Nephron progenitor cell (in vitro differentiated cells): Measurements from ENCODE around the gene MACC1.

Experiments used
- DNase-seq: peaks from one replicate; pipeline ENCODE4 v3.0.0; 2021
- H3K27ac Mint-ChIP-seq: 2 replicates; pipeline ENCODE4 v1.8.0; 2021; ENCODE audit warnings: mild to moderate bottlenecking, moderate library complexity, mixed read lengths
- H3K27me3 Mint-ChIP-seq: 2 replicates; pipeline ENCODE4 v1.8.0; 2021; ENCODE audit warnings: mild to moderate bottlenecking, low read depth, mixed read lengths; ENCODE audit not compliant: poor library complexity
- H3K36me3 Mint-ChIP-seq: 2 replicates; pipeline ENCODE4 v1.8.0; 2021; ENCODE audit warnings: low read depth, mixed read lengths
- H3K4me1 Mint-ChIP-seq: 2 replicates; pipeline ENCODE4 v1.8.0; 2021; ENCODE audit warnings: mixed read lengths
- H3K4me3 Mint-ChIP-seq: 2 replicates; pipeline ENCODE4 v1.8.0; 2021; ENCODE audit warnings: mild to moderate bottlenecking, moderate library complexity, mixed read lengths
- H3K9me3 Mint-ChIP-seq: 2 replicates; pipeline ENCODE4 v1.8.0; 2021; ENCODE audit warnings: mild to moderate bottlenecking, moderate library complexity, mixed read lengths
- CTCF ChIP-seq: fragments of 200-600 bp; sonication (generic); IDR thresholded peaks from 2 replicates; pipeline ENCODE4 v1.5.0; 2021; ENCODE audit warnings: antibody characterized with exemption

MACC1 gene

GRCh38 chr7:20140291-20141001 is 76.7 kb downstream of the MACC1 start:
- Mint-ChIP-seq H3K4me1 (peaks cover 11% of the 10 kb centered on the region), H3K36me3 (no peaks in the 10 kb centered on the region), H3K27ac (peak overlapping the region; percentile 73), H3K4me3 (no peak overlapping the region), H3K27me3 (no peaks in the 10 kb centered on the region), H3K9me3 (peaks cover 3% of the 10 kb centered on the region)
- no peak for DNase-seq
- TF ChIP-seq CTCF: no peak

GRCh38 chr7:20136647-20137046 is 80.5 kb downstream of the MACC1 start:
- no peak for DNase-seq
- no peak for TF ChIP-seq CTCF
- peaks cover 7% of the 10 kb centered on the region for H3K4me1 Mint-ChIP-seq
- no peaks in the 10 kb centered on the region for H3K36me3 Mint-ChIP-seq
- H3K4me3 Mint-ChIP-seq: no peak overlapping the region
- H3K27me3 Mint-ChIP-seq: no peaks in the 10 kb centered on the region
- H3K27ac Mint-ChIP-seq: no peak overlapping the region
- H3K9me3 Mint-ChIP-seq: peaks cover 3% of the 10 kb centered on the region

GRCh38 chr7:20133803-20134202 is 83.4 kb downstream of the MACC1 start:
- Mint-ChIP-seq H3K4me1 (peaks cover 15% of the 10 kb centered on the region), H3K36me3 (no peaks in the 10 kb centered on the region), H3K4me3 (no peak overlapping the region), H3K27ac (no peak overlapping the region), H3K27me3 (no peaks in the 10 kb centered on the region), H3K9me3 (no peaks in the 10 kb centered on the region)
- no peak for TF ChIP-seq CTCF
- DNase-seq: no peak

- no peak for TF ChIP-seq CTCF
- Mint-ChIP-seq H3K4me1 (peaks cover 18% of the 10 kb centered on the region), H3K9me3 (no peaks in the 10 kb centered on the region), H3K36me3 (no peaks in the 10 kb centered on the region), H3K27me3 (no peaks in the 10 kb centered on the region), H3K4me3 (no peak overlapping the region), H3K27ac (peak overlapping the region; percentile 46)
- DNase-seq: no peak
Measured at GRCh38 chr7:20132585-20132984, 84.6 kb downstream of the MACC1 start.

GRCh38 chr7:20131776-20132175 is 85.4 kb downstream of the MACC1 start:
- no peak overlapping the region for H3K27ac Mint-ChIP-seq
- DNase-seq: no peak
- H3K9me3 Mint-ChIP-seq: no peaks in the 10 kb centered on the region
- no peaks in the 10 kb centered on the region for H3K36me3 Mint-ChIP-seq
- no peak for TF ChIP-seq CTCF
- no peak overlapping the region for H3K4me3 Mint-ChIP-seq
- peaks cover 18% of the 10 kb centered on the region for H3K4me1 Mint-ChIP-seq
- H3K27me3 Mint-ChIP-seq: no peaks in the 10 kb centered on the region

- H3K36me3 Mint-ChIP-seq: no peaks in the 10 kb centered on the region
- no peak for DNase-seq
- peak overlapping the region; percentile 92 for H3K27ac Mint-ChIP-seq
- H3K9me3 Mint-ChIP-seq: no peaks in the 10 kb centered on the region
- H3K27me3 Mint-ChIP-seq: no peaks in the 10 kb centered on the region
- TF ChIP-seq CTCF: no peak
- H3K4me1 Mint-ChIP-seq: peaks cover 18% of the 10 kb centered on the region
- H3K4me3 Mint-ChIP-seq: no peak overlapping the region
Measured at GRCh38 chr7:20129920-20130319, 87.3 kb downstream of the MACC1 start.
